K562 (cell line): ENCODE measurements around the gene ADPRH. TPM values are rescaled to one million over a fixed set of nuclear protein-coding genes. Genes with fewer than 3 reads are reported as not detected.

Experiments used
- CAMTA2 ChIP-seq: fragments of 250-450 bp; sonication (Bioruptor Pico); conservative IDR thresholded peaks from 2 replicates; pipeline ENCODE4 v1.5.1; 2022
- CGGBP1 ChIP-seq: fragments of 250-450 bp; sonication (Bioruptor Pico); IDR thresholded peaks from 2 replicates; pipeline ENCODE4 v1.9.0; 2021; ENCODE audit warnings: mild to moderate bottlenecking
- CREB1 ChIP-seq, 2 experiments: sonication (generic) in 1 of 2; formaldehyde crosslinking in 1 of 2; IDR thresholded peaks; 2 replicates each; pipeline versions ENCODE4 v1.6.1 to v1.8.0; 2012 to 2022; ENCODE audit warnings: inconsistent platforms in 1 of 2, mild to moderate bottlenecking in 1 of 2, missing genetic modification reagents in 1 of 2, moderate library complexity in 1 of 2
- CREB3L1 ChIP-seq: fragments of 450-650 bp; IDR thresholded peaks from 2 replicates; pipeline ENCODE4 v1.6.1; 2014; ENCODE audit warnings: low read depth, mild to moderate bottlenecking, moderate library complexity, borderline replicate concordance
- CTBP1 ChIP-seq: fragments of 450-650 bp; IDR thresholded peaks from 2 replicates; pipeline ENCODE4 v1.6.1; 2016; ENCODE audit warnings: borderline replicate concordance
- FOXA1 ChIP-seq: fragments of 450-650 bp; IDR thresholded peaks from 2 replicates; pipeline ENCODE4 v1.6.1; 2016; ENCODE audit warnings: mild to moderate bottlenecking, borderline replicate concordance
- HOXB6 ChIP-seq: fragments of 250-450 bp; sonication (Bioruptor Pico); IDR thresholded peaks from 2 replicates; pipeline ENCODE4 v1.5.1; 2022; ENCODE audit warnings: mild to moderate bottlenecking, borderline replicate concordance
- KDM4B ChIP-seq, 2 experiments: fragments of 450-650 bp in 1 of 2; sonication (generic) in 1 of 2; IDR thresholded peaks; 2 replicates each; pipeline ENCODE4 v1.6.1; 2016 to 2017; ENCODE audit warnings: borderline replicate concordance in 2 of 2, antibody characterized with exemption in 1 of 2, low read depth in 1 of 2, mild to moderate bottlenecking in 1 of 2
- MAFF ChIP-seq: IDR thresholded peaks from 2 replicates; pipeline ENCODE4 v1.6.1; 2012; ENCODE audit warnings: low read length, improper control_type of control experiment
- NCOA2 ChIP-seq, 2 experiments: fragments of 450-650 bp; IDR thresholded peaks; 2 replicates each; pipeline ENCODE4 v1.6.1; 2018; ENCODE audit warnings: mild to moderate bottlenecking in 2 of 2, moderate library complexity in 1 of 2; ENCODE audit not compliant: partially characterized antibody in 2 of 2
- NFRKB ChIP-seq: fragments of 450-650 bp; IDR thresholded peaks from 2 replicates; pipeline ENCODE4 v1.6.1; 2016; ENCODE audit warnings: low read depth
- NKRF ChIP-seq: fragments of 450-650 bp; IDR thresholded peaks from 2 replicates; pipeline ENCODE4 v1.6.1; 2016; ENCODE audit warnings: borderline replicate concordance
- NR2C2 ChIP-seq, 2 experiments: fragments of 200-800 bp in 1 of 2; sonication (Bioruptor generic) in 1 of 2; sonication (generic) in 1 of 2; formaldehyde crosslinking in 1 of 2; IDR thresholded peaks; 2 replicates each; pipeline versions ENCODE4 v1.6.1 to v1.8.0; 2016 to 2022; ENCODE audit warnings: mild to moderate bottlenecking in 1 of 2, missing compliant biosample characterization in 1 of 2, missing genetic modification characterization in 1 of 2, missing genetic modification reagents in 1 of 2
- PML ChIP-seq: IDR thresholded peaks from 2 replicates; pipeline ENCODE4 v1.6.1; 2012; ENCODE audit warnings: low read length, inconsistent platforms
- SIN3B ChIP-seq: fragments of 450-650 bp; IDR thresholded peaks from 2 replicates; pipeline ENCODE4 v1.6.1; 2017; ENCODE audit warnings: low read depth, mild to moderate bottlenecking, moderate library complexity
- TRIM28 ChIP-seq: fragments of 450-650 bp; IDR thresholded peaks from 2 replicates; pipeline ENCODE4 v1.6.1; 2017
- VEZF1 ChIP-seq: fragments of 200-800 bp; sonication (Bioruptor generic); IDR thresholded peaks from 2 replicates; pipeline ENCODE4 v1.6.1; 2017; ENCODE audit warnings: missing genetic modification characterization, missing compliant biosample characterization
- ZC3H11A ChIP-seq: IDR thresholded peaks from 2 replicates; pipeline ENCODE4 v1.6.1; 2012; ENCODE audit warnings: low read depth, low read length, improper control_type of control experiment
- polyA plus RNA-seq, 8 experiments: library from polyadenylated mRNA; depleted of rRNA in 4 of 8; stranded (reverse) in 5 of 8; unstranded in 3 of 8; fragments of >200 nt; fragmentation: Nextera tagmentation in 2 of 8; fragmentation: Illumina TruSeq in 1 of 8; extraction: Ambion mirVana in 2 of 8; extraction: Trizol in 1 of 8; gene quantifications; 2 replicates each; pipeline versions ENCODE4 v1.2.1 to v1.2.3, GENCODE V29; 2011 to 2014; ENCODE audit warnings: inconsistent platforms in 1 of 8, missing spikeins in 1 of 8
- total RNA-seq, 7 experiments: library from RNA; depleted of rRNA in 6 of 7; stranded (reverse); fragments of >200 nt in 6 of 7; fragmentation: Illumina TruSeq in 2 of 7; extraction: Trizol in 2 of 7; gene quantifications; 2 replicates each; pipeline versions ENCODE4 v1.2.1 to v1.2.3, GENCODE V29; 2011 to 2021; ENCODE audit warnings: low replicate concordance in 1 of 7
- TF ChIP-seq, protein P1 (sequence below): fragments of 450-650 bp; IDR thresholded peaks from 2 replicates; pipeline ENCODE4 v1.6.1; 2016; ENCODE audit warnings: low read depth, mild to moderate bottlenecking, moderate library complexity
- TF ChIP-seq, protein P2 (sequence below): fragments of 250-450 bp; sonication (Bioruptor Pico); IDR thresholded peaks from 2 replicates; pipeline ENCODE4 v1.5.0; 2021; ENCODE audit warnings: mild to moderate bottlenecking, borderline replicate concordance

ADPRH gene
- total and polyA plus RNA-seq, 9 of the 15 experiments (the other 6 are each of a cell fraction or from before 2014, with no cell fraction given): 0.01 to 1.4 (median 0.65) TPM

GRCh38 chr3:119600732-119601131, 21.4 kb downstream of the ADPRH start (continued):
- TF ChIP-seq NR2C2 (CRISPR knock-in tag; IDR thresholded peaks at IDR 0.05): no peak
- peak; percentile 57; the same call in 1 of the 2 replicates for TF ChIP-seq NR2C2 (tag; IDR thresholded peaks at IDR 0.05)
- no peak for TF ChIP-seq CAMTA2 (CRISPR knock-in tag)
- no peak for TF ChIP-seq HOXB6 (CRISPR knock-in tag)
- no peak for TF ChIP-seq CGGBP1 (CRISPR knock-in tag)
- TF ChIP-seq MAFF: no peak
- TF ChIP-seq ZC3H11A: no peak
- TF ChIP-seq, protein P1, sequence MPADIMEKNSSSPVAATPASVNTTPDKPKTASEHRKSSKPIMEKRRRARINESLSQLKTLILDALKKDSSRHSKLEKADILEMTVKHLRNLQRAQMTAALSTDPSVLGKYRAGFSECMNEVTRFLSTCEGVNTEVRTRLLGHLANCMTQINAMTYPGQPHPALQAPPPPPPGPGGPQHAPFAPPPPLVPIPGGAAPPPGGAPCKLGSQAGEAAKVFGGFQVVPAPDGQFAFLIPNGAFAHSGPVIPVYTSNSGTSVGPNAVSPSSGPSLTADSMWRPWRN: no peak
- no peak for TF ChIP-seq PML
- TF ChIP-seq NFRKB: no peak
- TF ChIP-seq VEZF1 (CRISPR knock-in tag): peak; percentile 53
- no peak for TF ChIP-seq SIN3B
- 0 out of 4 replicates have a peak, but pooled peaks of 1 of the 2 experiments have one; percentile 51 for TF ChIP-seq KDM4B (IDR thresholded peaks at IDR 0.05; ENCODE audit: borderline replicate concordance in 2 of 2, low read depth in 1 of 2)
- TF ChIP-seq, protein P2, sequence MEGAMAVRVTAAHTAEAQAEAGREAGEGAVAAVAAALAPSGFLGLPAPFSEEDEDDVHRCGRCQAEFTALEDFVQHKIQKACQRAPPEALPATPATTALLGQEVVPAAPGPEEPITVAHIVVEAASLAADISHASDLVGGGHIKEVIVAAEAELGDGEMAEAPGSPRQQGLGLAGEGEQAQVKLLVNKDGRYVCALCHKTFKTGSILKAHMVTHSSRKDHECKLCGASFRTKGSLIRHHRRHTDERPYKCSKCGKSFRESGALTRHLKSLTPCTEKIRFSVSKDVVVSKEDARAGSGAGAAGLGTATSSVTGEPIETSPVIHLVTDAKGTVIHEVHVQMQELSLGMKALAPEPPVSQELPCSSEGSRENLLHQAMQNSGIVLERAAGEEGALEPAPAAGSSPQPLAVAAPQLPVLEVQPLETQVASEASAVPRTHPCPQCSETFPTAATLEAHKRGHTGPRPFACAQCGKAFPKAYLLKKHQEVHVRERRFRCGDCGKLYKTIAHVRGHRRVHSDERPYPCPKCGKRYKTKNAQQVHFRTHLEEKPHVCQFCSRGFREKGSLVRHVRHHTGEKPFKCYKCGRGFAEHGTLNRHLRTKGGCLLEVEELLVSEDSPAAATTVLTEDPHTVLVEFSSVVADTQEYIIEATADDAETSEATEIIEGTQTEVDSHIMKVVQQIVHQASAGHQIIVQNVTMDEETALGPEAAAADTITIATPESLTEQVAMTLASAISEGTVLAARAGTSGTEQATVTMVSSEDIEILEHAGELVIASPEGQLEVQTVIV (CRISPR knock-in tag): no peak
- no peak for TF ChIP-seq FOXA1
- no peak for TF ChIP-seq NKRF
- peak; percentile 40; the same call in 1 of the 2 replicates for TF ChIP-seq CREB3L1
- TF ChIP-seq CREB1 (IDR thresholded peaks at IDR 0.05): no peak
- no peak for TF ChIP-seq CREB1 (CRISPR knock-in tag; IDR thresholded peaks at IDR 0.05)
- TF ChIP-seq TRIM28: no peak
- no peak for TF ChIP-seq NCOA2 (IDR thresholded peaks at IDR 0.05; ENCODE audit: partially characterized antibody in 2 of 2)
- peak; percentile 14; the same call in 1 of the 2 replicates for TF ChIP-seq CTBP1
